MV-4-11 (cell line): ENCODE measurements around the gene HMCN1.

Experiments
- DNase-seq: peaks from one replicate; lab custom pipeline; 2025; lab: John Stamatoyannopoulos, UW

HMCN1 gene

DNA sequence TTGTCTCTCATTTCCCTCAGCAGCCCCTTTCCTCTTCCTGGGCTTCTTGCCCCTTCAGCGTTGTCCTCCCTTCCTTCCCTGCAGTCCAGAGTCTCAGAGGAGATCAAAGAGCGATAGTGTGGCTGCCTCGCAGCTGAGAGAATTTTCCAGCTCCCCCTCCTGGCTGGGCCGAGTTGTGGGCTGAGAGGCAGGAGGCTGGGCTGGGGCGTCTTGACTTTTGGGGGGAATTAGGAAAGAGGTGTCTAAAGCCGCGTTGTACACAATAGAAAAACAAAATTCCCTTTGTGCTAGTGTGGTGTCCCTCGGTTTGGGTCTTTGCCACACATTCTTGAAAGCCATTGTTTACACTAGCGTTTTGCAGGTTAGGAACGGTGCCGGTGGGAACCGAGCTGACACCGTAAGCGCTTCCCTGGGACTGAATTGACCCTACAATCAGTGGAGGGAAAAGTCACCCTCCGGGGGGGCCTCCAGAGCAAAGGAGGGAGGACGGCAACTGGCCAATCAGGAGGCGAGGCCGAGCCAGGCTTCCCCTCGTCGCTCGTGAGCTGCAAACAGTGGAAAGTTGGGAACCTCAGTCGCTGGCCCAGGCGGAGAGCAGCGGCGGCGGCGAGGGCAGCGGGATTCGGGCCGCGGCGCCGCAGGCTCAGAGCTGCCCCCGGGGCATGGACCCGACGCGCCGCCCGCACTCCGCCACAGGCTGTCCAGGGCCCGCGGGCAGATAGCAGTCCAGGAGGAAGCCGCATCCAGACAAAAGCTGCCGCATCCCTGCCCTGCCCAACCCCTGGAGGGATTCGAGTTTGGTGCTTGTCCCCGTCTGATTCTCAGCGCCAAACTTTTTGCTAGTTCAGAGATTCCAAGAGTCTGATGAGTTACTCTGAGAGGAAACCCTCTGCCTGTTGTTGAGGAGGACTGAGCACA, at the start of gene HMCN1:
TSS of gene HMCN1 (plus strand) at position 574 of the 918 bp plus-strand sequence. CDS start 389 bp downstream, outside the sequence.
- DNase-seq: no peak

- no peak for DNase-seq
Observed at GRCh38 chr1:185686821-185687778, 47.1 kb upstream of the HMCN1 start.

- no peak for DNase-seq
Observed at GRCh38 chr1:185690527-185690926, 43.7 kb upstream of the HMCN1 start.

DNA sequence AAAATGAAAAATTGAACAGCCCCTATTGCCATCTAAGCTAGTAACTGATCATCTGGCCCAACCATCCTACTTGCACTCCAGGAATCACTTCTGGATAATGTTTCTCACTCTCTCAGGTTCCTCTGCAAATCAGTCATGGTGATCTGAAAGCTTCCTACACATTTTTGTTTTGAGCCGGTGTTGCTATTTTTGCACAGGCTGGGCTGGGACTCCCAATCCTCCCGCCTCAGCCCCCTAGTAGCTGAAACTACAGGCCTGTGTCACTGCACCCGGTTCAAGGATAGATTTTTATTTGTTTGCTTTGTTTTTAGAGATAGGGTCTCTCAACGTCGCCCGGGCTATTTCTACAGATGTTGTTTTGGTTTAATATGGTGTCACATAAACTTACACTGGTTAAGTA, 40.5 kb upstream of the HMCN1 start:
- DNase-seq: no peak

GRCh38 chr1:185694081-185694480, 40.1 kb upstream of the HMCN1 start:
- DNase-seq: peak; percentile 90

- no peak for DNase-seq
Observed at GRCh38 chr1:185695299-185695698, 38.9 kb upstream of the HMCN1 start.

DNA sequence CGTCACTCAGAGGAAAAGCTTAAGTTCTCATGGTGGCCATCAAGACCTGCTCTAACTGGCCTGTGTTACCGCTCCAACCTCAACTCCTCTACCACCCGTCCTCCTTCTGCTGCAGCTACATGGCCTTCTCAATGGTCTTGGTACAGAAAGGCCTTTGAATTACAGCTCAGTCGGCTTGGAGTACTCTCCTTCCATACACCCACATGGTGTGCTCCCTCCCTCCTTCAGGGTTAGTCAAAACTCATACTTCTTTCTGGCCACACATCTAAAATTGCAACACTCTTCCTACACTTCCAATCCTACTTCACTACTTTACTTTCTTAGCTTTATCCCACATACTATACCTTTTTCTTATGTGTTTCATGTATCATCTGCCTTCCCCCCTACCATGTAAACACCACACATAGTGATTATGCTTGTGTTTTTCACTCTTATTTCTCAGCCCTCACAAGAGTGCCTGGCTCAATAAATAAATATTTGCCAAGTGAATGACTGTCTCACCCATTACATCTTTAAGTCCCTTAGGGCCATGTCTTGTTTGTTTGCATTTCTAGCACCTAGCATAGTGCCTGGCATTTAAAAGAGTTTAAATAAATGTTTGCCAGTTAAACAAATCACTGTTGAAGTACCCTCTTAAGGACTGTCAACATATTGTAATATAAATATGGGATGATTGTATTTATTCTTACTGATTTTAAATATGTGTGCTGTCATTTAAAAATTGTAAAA, 37.6 kb upstream of the HMCN1 start:
- no peak for DNase-seq

DNA sequence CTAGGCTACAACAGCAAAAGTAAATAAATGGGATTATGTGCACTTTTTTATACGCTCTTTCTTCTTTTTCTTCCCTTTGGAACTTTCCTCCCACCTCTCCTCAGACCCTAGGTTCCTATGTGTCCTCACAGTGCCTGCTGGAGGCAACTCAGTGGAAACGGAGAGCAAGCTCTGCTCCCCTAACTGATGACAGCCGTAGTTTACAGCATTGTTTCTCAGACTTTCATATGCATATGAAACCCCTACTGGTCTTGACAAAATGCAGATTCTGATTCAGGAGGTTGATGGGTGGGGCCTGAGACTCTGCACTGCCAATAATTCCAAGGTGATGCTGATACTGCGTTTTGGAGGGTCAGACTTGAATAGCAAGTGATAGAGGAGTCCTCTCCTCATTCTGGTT, 34.3 kb upstream of the HMCN1 start:
- DNase-seq: no peak

GRCh38 chr1:185701650-185702049, 32.5 kb upstream of the HMCN1 start:
- DNase-seq: no peak

DNA sequence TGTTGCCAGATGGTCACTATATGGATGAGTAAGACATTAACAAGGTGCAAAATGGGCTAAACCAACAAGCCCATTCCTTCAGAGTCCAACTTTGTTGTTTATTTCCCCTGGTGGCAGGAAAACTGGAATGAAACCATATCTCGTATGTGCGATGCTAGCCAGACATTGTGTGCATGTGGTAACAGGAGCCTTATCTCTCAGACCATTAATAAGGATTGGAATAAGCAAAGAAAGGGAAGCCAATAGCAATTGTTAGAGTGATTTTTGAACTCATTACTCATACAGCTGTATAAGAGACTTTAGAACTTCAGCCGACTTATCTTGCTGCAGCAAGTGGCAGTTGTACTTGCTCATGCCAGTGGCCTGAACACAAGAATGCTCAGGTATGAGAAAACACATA, 30.0 kb upstream of the HMCN1 start:
- DNase-seq: no peak

- no peak for DNase-seq
Observed at GRCh38 chr1:185716095-185716494, 18.1 kb upstream of the HMCN1 start.

DNA sequence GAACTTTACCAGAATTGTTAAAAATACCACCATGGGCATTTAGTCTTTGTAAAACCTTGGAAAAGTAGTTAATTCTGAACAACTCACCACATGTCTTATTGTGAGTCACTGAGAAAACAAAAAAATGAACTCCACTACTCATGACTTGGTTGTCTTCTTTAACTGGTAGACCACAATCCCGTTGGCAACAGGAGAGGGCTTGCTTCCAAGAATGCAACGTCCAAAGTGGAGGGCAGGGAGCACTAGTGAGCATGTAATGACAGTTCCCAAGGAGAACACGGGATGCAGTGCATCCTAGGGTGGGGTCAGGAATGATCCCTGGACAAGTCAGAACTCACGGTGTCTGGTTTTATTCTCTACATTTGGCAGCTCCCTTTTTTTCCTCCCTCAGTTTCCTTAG, 15.2 kb upstream of the HMCN1 start:
- no peak for DNase-seq

DNA sequence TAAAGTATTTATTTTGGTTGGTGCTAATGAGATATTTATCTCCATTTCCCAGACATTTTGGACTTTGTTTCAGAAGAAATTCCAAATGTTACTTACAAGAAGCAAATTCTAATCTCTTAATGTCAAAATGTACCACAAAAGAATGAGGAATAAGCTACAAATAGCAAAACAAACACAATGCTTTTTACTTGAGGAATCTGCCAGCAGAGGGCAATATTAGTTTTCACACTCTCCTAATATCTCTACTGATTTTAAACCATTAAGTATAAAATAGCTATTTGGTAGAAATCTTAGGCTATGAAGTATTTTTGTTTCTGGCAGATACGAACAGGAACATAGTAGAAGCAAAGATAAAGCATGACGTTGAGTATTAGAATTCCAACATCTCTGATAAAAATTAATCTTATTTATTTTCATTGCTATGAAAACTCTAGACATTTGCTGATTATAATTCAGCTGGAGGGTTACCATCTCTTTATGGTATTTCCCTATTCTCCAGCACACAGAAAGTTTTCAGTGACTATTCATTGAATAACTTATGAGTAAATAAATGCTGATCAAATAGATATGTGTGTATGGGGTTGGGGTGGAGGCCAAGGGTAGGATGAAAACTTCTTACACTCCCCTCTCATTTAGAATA, 13.4 kb upstream of the HMCN1 start:
- peak; percentile 9 for DNase-seq

DNA sequence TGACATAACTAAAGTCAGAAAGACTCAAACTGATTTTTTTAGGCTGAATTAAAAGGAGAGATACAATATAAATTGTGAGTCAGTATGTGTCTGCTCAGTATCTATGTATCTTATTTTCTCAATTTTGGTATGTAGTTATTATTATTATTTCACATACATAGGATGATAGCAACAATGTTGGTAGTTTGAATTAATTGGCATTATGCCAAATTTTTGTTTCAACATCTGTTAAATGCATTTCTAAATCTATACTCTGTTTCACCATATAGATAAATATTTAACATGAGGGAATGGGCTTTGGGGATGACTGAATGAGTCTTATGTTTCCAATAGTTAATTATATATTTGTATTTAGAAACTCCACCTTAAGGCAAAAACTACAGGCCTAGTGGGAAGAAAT, 12.6 kb upstream of the HMCN1 start:
- DNase-seq: no peak

- no peak for DNase-seq
Observed at GRCh38 chr1:185722098-185722497, 12.1 kb upstream of the HMCN1 start.

DNA sequence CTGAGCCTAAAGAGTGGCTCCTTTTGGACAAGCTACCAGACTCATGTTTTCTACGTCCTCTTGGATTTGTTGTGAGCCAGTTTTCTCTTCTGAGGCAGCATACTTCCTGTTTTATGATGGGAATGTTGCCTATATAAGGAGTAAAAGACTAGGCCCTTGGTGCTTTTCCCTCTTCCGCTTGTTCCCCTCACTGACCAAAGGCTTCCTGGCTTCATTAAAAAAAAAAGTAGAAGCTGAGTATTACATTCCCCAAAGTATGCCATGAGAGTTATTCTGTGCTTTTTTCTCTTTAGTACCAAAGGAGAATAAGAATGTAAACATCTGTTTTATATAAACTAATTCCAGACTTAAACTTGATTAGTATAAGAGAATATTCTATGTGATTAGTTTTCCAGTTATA, 6.5 kb upstream of the HMCN1 start:
- no peak for DNase-seq

- no peak for DNase-seq
Observed at GRCh38 chr1:185731446-185731845, 2.7 kb upstream of the HMCN1 start.

- no peak for DNase-seq
Observed at GRCh38 chr1:185732951-185733350, 1.2 kb upstream of the HMCN1 start.

DNA sequence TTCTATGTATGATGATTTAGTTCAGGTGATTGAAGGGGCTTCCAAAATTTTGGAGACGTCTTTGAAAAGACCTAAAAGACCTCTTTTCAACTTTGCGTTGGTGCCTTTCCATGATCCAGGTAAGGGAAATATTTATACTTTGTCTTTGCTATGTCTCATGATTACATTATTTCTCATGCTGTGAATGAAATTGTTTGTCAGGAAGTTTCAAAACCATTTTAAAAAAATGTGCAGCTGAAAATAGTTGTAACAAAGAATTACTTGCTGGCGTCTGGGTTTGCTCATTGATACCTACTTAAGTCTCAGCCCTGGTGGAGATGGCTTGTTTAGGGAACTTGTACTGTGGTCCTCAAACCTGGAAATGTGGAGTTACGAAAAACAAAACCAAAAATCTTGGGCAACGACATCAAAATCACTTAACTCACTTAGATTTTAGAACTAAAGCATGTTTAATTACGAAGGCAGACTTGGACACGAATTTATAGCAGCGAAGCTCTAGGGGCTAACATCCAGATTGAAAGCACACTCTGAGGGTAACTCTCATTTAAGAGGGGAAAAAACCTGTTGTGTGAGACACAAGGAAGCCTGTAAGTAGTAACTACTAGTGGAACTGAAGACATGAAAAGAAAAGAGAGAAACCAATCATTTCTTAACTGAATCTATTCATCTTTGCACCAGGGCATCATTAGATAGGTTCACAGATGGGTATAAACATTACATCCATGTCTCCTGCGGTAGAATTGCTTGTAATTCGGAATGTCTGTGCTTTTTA, 924 bp downstream of the HMCN1 start:
- DNase-seq: no peak

- no peak for DNase-seq
Observed at GRCh38 chr1:185735701-185736064, 1.5 kb downstream of the HMCN1 start.

DNA sequence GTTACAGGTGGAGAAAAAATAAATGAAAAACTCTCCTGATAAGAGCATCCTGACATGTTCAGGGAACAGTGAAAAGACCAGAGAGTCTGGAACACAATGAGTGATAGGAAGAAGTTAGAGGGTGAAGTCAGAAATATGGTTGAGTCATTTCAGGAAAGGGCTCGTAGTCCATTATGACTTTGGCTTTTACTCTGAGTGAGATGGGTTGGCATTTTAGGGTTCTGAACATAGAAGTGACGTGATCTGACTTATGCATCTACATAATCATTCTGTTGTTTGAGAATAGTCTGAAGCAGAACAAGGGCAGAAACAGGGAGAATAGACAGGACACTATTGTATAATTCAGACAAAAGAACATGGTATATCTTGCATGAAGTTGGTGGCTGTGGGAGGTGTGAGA, 5.8 kb downstream of the HMCN1 start:
- DNase-seq: no peak
